ENCODE results near the gene CPXM1.
A peak's percentile ranks its signal among the peaks of the same experiment; 100 is the strongest.
"Not testable (repeated sequence)": the region's sequence is repeated elsewhere in the genome, so short reads cannot be mapped to it uniquely, and the experiment has no call there.

Gene CPXM1

GRCh38 chr20:2778602-2779321 is 21.7 kb downstream of the CPXM1 start:
- no peak overlapping the region for H3K4me3 ChIP-seq
- H3K27ac ChIP-seq, result no peak overlapping the region

- Histone ChIP-seq H3K27ac (no peak overlapping the region), H3K4me3 (no peak overlapping the region)
Observed at GRCh38 chr20:2775139-2775538, 25.3 kb downstream of the CPXM1 start.

DNA sequence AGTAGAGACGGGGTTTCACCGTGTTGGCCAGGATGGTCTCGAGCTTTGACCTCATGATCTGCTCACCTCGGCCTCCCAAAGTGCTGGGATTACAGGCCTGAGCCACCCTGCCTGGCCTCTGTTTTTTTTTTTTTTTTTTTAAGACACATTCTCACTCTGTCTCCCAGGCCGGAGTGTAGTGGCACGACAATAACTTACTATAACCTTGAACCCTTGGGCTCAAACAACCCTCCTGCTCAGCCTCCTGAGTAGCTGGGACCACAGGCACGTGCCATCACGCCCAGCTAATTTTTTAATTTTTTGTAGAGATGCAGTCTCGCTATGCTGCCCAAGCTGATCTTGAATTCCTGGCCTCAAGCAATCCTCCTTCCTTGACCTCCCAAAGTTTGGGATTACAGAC is 26.6 kb downstream of the CPXM1 start:
- Histone ChIP-seq H3K4me3 (no peak overlapping the region), H3K27ac (no peak overlapping the region)

DNA sequence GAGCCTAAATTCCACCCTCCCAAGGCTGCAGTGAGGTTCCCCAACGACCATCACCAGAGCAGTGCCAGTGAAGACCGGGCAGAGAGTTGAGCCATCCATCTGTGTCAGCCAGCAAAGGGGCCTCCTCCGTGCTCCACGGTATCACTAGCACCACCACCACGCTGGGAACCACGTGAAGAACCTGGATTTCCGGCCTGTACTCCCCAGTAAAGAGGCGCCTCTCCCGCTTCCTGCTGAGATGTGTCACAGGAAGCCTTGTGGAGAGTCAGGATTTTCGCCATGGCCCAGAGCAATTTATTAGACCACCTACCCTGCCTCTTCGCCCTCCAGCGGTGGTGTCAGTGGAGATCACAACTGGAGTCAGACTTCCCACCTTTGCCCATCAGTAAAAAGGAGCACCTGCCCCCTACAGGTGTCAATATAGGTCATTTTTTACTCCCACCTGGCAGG is 28.8 kb downstream of the CPXM1 start:
- no peak overlapping the region for H3K4me3 ChIP-seq
- H3K27ac ChIP-seq, result no peak overlapping the region

GRCh38 chr20:2770091-2770490 is 30.3 kb downstream of the CPXM1 start:
- not testable (repeated sequence) for H3K4me3 ChIP-seq, H3K27ac ChIP-seq

DNA sequence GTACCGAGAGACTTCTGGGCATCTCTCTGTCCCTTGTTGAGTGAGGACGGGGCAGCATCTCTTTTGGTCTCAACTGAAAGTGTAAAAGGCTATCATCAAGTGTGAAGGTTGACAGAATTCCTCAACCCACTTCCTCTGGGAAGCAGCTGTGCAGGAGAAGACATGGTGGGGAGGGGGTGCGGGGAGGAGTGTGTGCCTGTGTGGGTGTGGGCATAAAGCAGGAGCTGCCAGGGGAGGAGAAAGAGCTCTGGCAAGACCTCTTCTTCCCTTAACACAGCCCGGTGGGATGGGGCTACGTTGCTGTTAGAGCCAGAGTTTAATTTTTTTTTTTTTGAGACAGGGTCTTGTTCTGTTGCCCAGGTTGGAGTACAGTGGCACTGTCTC is 31.8 kb downstream of the CPXM1 start:
- Histone ChIP-seq H3K27ac (peak overlapping the region in 1 of 21 experiments; percentile 24), H3K4me3 (no peak overlapping the region)

- peak overlapping the region in 1 of 21 experiments; percentile 24 for H3K27ac ChIP-seq
- no peak overlapping the region for H3K4me3 ChIP-seq
Observed at GRCh38 chr20:2767768-2768631, 32.4 kb downstream of the CPXM1 start.

DNA sequence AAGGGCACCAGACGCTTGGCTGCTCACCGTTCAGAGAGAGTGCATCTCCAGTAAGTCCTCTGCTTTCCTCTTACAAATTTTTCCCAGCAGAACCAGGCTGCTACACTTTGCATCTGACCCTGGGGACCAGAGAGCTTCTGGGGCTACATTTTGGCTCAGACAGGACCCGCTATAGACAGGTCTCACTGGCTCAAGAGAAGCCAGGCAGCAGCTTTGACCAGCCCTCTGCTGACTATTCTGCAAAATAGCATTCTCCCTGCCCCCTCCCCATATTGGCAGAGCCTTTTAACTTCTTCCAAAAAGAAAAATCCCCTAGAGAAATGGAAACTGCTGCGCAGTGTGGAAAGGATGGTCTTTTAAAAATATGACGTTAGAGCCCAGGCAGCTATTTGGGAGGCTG is 37.2 kb downstream of the CPXM1 start:
- no peak overlapping the region for H3K4me3 ChIP-seq
- H3K27ac ChIP-seq, result no peak overlapping the region

DNA sequence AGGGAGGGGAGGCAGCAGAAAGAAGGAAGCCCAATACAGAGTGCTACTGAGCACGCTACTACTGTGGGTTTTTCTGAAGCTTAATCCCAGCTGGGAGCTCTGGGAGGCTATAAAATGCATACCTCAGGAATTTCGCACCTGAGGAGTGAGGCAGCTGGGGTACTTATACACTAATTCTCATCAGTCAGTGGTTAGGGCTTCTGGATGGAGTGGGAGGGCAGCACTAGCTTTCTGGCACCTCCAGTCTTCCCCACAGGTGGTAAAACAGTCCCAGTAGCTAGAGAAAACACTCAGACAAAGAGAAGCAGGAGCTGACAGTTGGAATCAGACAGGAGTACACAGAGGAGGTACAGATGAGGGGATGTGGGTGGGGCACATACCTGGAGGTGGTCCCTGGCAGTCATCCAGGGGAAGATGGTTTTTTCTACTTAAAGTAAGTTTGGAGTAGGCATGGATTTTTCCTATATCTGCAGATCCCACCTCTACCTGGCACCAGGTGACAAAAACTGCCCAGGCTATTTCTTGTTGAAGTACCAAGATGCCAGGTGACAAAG is 37.8 kb downstream of the CPXM1 start:
- Histone ChIP-seq H3K4me3 (no peak overlapping the region), H3K27ac (no peak overlapping the region)

- Histone ChIP-seq H3K4me3 (no peak overlapping the region), H3K27ac (no peak overlapping the region)
Observed at GRCh38 chr20:2761885-2762284, 38.5 kb downstream of the CPXM1 start.

DNA sequence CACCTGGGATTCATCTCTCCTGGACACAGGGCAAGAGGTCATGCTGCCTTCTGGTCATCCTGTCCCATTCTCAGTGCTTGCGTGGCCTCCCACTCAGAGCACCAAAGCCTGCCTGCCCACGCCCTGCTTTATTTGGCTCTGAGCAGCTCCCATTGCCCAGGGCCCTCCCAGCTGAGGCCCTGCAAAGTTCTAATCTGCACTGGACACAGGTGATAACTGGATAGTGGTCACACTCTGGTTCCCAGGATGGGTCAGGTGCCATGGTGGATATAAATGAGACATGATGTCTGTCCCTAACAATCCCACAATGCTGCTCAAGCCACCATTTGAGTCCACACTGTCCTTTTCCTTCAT is 39.5 kb downstream of the CPXM1 start:
- H3K27ac ChIP-seq, result no peak overlapping the region
- no peak overlapping the region for H3K4me3 ChIP-seq

DNA sequence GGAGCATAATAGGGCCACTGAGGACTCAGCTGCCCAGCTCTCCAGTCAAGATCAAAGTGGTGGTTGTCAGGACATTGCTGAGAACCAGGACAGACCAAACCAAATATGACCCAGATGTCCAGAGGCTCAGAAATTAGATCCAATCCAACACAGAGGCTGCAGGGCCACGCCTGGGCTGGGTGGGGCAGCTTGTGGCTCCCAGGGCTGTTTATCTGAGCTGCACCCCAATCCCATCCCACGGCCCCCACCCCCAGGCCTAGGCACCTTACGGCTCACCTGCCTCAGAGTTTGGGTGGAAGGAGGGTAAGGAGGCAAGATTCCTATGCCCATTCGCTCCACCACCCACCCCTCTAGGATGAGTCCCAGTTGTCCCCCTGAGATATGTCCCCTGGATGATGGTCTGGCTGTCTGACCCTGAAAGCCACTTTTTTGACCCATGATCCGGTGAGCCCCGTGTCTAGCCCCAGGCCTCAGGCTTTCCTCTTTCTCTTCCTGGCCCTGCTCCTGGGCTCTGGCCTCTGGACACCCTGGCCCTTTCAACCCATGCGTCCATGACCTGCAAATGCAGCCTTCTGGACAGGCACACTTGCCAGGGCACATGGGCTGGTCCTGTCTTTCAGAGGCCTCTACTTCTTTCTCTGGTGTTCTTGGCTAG is 40.0 kb downstream of the CPXM1 start:
- Histone ChIP-seq H3K4me3 (no peak overlapping the region), H3K27ac (no peak overlapping the region)

DNA sequence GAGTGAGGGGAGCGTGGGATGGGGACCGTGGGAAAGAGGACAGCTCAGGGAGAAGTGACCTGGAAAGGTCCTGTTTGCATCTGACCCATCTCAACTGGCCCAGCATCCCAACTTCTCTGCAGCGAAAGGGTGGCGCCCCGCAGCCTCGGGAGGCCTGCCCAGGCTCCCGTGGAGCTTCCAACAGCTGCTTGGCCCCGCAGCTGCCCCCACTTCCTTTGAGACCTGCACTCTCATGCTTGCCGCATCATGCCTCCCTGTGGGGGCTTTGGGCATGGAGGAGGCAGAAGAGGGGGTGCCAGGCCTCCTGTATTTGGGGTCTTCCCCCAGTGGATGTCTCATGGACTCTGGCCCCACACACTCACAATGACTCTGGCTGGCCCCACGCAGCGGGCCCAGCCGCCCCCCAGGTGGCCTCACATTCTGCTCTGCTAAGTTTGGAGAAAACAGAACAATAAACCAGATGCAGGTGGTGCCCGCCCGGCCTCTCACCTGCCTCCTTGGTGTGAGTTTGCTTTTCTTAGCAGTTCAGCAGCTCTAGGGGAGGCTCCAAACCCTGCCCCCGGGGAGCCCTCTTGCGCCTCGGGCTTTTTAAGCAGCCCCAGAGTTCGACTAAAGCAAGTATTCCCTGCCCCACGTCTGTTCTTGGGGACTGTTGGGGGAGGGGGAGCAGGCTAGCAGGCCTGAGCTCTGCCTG is 40.7 kb downstream of the CPXM1 start:
- Histone ChIP-seq H3K27ac (no peak overlapping the region), H3K4me3 (no peak overlapping the region)

- H3K4me3 ChIP-seq, result no peak overlapping the region
- no peak overlapping the region for H3K27ac ChIP-seq
Observed at GRCh38 chr20:2759143-2759542, 41.3 kb downstream of the CPXM1 start.

- Histone ChIP-seq H3K27ac (no peak overlapping the region), H3K4me3 (no peak overlapping the region)
Observed at GRCh38 chr20:2757969-2758368, 42.5 kb downstream of the CPXM1 start.

DNA sequence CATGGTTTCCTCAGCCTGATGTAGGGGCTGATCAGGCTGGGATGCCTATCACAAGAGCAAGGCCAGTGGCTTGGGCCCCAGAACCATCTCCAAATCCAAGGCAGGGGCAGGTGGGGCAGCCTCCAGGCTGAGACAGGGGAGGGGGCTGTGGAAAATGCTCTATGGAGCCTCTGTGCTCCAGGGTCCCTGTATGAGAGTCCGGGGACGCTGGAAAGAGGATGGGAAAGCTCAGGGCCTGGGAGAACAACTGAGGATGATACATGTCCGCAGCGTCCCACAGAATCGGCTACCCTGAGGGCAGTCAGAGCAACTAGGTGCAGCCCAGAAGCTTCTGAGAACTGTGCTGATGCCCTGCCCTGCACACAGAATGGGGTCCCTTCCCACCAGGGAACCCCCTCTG is 43.4 kb downstream of the CPXM1 start:
- Histone ChIP-seq H3K27ac (no peak overlapping the region), H3K4me3 (no peak overlapping the region)

- no peak overlapping the region for H3K27ac ChIP-seq
Observed at GRCh38 chr20:2756056-2756611, 44.3 kb downstream of the CPXM1 start.

GRCh38 chr20:2755451-2756055 is 44.9 kb downstream of the CPXM1 start:
- Histone ChIP-seq H3K27ac (no peak overlapping the region), H3K4me3 (no peak overlapping the region)

More at GRCh38 chr20:2756056-2756611, 44.3 kb downstream of the CPXM1 start:
- no peak overlapping the region for H3K4me3 ChIP-seq

DNA sequence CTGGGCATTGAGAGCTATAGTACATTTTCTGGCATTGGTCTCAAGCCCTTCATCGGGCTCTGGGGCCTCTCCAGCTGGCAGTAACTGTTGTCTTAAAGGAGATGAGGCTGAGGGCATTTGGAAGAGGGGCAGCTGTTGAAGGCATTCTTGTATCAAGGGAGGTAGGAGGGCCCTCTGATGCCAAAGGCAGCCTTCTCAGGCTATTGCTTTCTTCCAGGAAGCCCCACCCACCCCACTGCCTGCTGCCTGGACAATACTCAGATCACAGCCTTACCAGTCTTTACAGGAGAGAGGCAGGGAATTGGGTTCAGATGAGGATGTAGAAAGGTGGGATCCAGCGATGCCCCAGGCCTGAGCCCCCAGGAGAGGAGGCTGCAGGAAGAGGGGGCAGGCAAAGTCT is 46.0 kb downstream of the CPXM1 start:
- H3K4me3 ChIP-seq, result no peak overlapping the region
- H3K27ac ChIP-seq, result no peak overlapping the region
